Regular cardiac myocyte (primary cell): ENCODE measurements around the gene RAE1. TPM values are rescaled to one million over a fixed set of nuclear protein-coding genes. Genes with fewer than 3 reads are reported as not detected.

Experiments
- total RNA-seq: library from RNA; depleted of rRNA; stranded (reverse); fragments of >200 nt; gene quantifications from 2 replicates; pipeline ENCODE4 v1.2.3, GENCODE V29; 2014

RAE1 gene, protein sequence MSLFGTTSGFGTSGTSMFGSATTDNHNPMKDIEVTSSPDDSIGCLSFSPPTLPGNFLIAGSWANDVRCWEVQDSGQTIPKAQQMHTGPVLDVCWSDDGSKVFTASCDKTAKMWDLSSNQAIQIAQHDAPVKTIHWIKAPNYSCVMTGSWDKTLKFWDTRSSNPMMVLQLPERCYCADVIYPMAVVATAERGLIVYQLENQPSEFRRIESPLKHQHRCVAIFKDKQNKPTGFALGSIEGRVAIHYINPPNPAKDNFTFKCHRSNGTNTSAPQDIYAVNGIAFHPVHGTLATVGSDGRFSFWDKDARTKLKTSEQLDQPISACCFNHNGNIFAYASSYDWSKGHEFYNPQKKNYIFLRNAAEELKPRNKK
- 20.6 and 29.1 TPM in 2 replicates for total RNA-seq

DNA sequence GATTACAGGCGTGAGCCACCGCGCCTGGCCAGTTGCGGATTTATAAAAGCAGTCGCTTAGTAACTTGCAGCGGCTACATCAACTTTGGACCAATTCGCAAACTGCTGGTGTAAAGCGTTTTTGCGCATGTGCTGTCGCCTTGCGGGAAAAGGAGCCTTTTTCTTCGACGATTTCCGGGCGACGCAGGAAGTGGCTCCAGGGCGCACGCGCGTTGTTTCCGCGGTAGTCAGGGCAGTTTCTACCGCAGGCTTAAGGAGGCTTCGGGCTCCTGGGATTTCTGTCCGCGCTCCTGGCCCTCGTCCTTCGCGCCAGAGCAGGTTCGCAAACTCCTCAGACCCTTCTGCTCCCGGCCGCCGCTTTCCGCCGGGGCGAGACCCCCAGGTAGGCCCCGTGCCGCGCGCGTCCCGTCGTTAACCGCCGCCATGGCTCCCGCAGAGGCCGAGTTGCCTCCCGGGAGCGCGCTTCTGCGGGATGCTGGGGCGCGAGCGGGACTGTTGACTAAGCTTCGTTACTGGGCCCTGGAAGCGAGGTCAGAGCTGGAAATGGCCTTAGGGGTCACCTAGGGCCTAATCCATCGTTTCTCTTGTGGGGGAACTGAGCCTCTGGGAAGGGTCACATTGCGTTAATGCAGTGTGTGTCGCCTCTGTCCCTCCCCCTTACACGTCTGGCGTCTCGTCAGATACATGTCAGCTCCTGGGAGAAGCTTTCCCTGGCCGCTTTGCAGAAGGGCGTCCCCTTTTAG is at the start of gene RAE1:
RAE1 (plus strand) TSS at position 214 of the 742 bp plus-strand sequence. CDS start 2,784 bp downstream, outside the sequence.

DNA sequence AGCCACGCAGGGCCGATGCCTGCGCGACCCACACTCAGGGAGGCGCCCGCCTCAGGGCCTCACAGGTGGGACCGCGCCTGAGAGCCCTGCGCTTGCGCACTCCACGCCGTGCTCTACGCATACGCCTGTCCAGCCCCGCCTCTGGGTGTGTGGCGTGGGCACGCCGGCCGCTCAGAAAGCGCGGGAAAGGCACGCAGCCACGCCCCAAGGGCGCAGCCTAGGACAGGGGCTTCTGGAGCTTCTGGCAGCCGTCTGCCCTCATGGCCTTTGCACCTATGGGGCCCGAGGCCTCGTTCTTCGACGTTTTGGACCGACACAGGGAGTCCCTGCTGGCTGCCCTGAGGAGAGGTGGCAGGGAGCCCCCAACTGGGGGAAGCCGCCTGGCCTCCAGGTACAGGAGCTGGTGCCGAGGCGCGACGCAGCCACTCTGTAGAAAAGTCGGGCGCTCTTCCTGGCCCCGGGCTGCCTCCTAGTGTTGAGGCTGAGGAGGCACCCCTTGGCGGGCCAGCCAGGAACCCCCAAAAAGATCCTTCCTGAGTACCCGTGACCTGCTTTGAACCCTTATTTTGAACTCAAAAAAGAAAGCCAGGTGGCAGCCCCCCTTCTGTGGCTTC is 21.3 kb upstream of the RAE1 start, which contains the start of gene SPO11:
SPO11 (plus strand) TSS at position 196 of the 614 bp plus-strand sequence; CDS start at position 261, 65 bp downstream.

DNA sequence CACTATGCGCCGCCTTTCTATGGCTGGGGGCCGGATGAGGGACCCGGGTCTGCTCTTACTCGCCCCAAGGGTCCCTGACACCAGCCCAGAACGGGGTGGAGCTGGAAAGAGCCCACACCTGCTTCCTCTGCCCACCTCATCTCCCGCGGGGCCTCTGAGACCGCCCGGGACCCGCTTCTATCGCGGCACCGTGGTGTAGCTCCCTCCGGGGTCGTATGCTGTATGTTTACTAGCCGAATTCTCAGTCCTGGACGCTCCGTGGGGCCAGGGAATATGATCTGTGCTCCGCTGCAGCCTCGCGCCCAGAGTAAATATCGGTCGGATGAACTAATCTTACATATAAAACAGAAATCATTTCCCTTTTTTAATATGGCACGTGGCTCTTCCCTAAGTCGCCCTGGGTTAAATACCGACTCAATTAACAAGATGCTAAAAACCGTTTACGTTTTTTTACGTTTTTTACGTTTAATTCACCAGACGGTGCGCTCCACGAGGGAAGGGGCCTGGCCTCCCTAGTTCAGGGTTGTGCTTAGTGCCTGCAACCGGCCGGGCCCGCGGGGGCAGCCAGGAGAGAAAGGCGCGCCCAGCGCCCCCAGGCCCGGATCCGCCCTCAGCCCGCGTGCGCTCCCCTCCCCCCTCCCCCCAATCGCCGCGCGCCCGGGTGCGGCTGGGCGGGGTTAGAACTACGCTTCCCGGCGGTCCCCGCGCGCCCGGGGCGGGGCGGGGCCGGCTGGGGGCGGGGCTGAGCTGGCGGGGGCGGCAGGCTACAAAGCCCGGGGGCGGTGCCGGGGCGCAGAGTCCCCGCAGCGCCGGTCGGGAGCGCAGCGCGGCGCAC is 39.8 kb downstream of the RAE1 start, which contains the start of gene RBM38:
RBM38 (plus strand) TSS at position 793 of the 835 bp plus-strand sequence. CDS start 186 bp downstream, outside the sequence.

Other genes starting within 250 kb of the RAE1 start
- gene BMP7, start 84.6 kb upstream of the RAE1 start, total RNA-seq = not detected in 2 replicates
- not detected in 2 replicates for gene SPO11, start 21.5 kb upstream of the RAE1 start, total RNA-seq
- gene RBM38, start 40.1 kb downstream of the RAE1 start, total RNA-seq = 4.5 and 8.2 TPM in 2 replicates
- gene CTCFL, start 173.9 kb downstream of the RAE1 start, total RNA-seq = under 0.01 TPM in 1 of 2 replicates, not detected in the other
- not detected in 2 replicates for gene PCK1, start 209.9 kb downstream of the RAE1 start, total RNA-seq